ENCODE measurements around the gene CENPS. TPM values are rescaled to one million over a fixed set of nuclear protein-coding genes. Genes with fewer than 3 reads are reported as not detected.

CENPS gene
- total RNA-seq, 1 donor from 2014 or later: 15.2 TPM

DNA sequence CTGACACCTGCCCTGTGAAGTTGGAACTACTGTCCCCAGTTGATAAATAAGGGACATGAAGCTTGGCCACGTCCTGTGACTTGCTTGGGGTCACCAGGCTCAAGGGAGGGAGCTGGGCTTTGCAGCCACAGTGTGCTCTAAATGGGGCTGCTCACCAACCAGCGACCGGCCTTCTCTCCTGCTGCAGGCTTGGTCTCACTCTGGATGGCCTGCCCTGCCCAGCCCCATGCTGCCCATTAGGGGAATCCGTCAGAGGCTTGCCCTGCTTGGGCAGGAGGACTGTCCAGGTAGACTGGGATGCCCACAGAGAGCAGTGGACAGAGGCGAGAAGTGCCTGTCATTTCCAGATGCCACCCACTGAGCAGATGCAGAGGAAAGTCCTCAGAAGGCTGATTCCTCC, 1.2 kb upstream of the CENPS start:
- Mint-ChIP-seq H3K36me3 (ENCODE audit: low read depth) (peaks cover 1% of the 10 kb centered on the region), H3K4me1 (peaks cover 27% of the 10 kb centered on the region), H3K9me3 (no peaks in the 10 kb centered on the region), H3K4me3 (no peak overlapping the region), H3K27ac (no peak overlapping the region), H3K27me3 (no peaks in the 10 kb centered on the region)
- no peak for DNase-seq
- intact Hi-C loops (cut with micrococcal nuclease): loop anchor here (1.0 kb wide), 1 partner anchor 219 kb away; the partner anchor contains the start of gene KIF1B
- ChIA-PET POLR2A (interaction anchor here (0.6 to 2.6 kb wide), 3 partner anchors 30 to 903 kb away, joined by 5 to 8 read pairs (median 7); partner anchors contain the start of gene PGD), CTCF (interaction anchor here (0.9 to 4.8 kb wide), 8 partner anchors 20 to 642 kb away, joined by 3 to 57 read pairs (median 3); partner anchors contain the start of gene KIF1B)
- TF ChIP-seq, protein P1, sequence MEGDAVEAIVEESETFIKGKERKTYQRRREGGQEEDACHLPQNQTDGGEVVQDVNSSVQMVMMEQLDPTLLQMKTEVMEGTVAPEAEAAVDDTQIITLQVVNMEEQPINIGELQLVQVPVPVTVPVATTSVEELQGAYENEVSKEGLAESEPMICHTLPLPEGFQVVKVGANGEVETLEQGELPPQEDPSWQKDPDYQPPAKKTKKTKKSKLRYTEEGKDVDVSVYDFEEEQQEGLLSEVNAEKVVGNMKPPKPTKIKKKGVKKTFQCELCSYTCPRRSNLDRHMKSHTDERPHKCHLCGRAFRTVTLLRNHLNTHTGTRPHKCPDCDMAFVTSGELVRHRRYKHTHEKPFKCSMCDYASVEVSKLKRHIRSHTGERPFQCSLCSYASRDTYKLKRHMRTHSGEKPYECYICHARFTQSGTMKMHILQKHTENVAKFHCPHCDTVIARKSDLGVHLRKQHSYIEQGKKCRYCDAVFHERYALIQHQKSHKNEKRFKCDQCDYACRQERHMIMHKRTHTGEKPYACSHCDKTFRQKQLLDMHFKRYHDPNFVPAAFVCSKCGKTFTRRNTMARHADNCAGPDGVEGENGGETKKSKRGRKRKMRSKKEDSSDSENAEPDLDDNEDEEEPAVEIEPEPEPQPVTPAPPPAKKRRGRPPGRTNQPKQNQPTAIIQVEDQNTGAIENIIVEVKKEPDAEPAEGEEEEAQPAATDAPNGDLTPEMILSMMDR (IDR thresholded peaks at IDR 0.05): no peak
- ATAC-seq (ENCODE audit: low read depth): no peak

DNA sequence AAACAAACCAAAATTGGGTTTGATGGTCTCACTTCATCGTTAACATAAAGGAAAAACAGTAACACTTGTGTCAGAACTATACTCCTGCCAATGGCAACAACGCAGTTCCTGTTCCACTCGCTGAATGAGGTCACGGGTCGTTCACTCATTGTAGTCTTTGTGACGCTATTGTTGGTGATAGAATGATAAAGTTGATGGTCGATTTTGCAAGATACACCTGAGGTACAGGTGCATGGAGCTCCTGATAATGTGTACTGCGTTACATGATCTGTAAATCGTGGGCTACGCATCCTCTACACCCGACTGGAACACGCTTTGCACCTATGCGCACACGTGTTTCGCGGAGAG, 391 bp upstream of the CENPS start:
- POLR2A ChIA-PET: interaction anchor here (0.7 to 2.6 kb wide), 9 partner anchors 31 to 1479 kb away, joined by 3 to 8 read pairs (median 5); partner anchors contain the start of genes KIF1B, LZIC, NMNAT1 and PEX14
- TF ChIP-seq, protein P1 (IDR thresholded peaks at IDR 0.05): no peak
- Mint-ChIP-seq H3K4me3 (peak overlapping the region; percentile 92), H3K27me3 (no peaks in the 10 kb centered on the region), H3K27ac (peak overlapping the region; percentile 96), H3K4me1 (peaks cover 28% of the 10 kb centered on the region), H3K9me3 (no peaks in the 10 kb centered on the region), H3K36me3 (ENCODE audit: low read depth) (peaks cover 1% of the 10 kb centered on the region)
- intact Hi-C loops (cut with micrococcal nuclease): loop anchor here (1.0 to 5.0 kb wide), 6 partner anchors 32 to 487 kb away; partner anchors contain the start of genes DFFA, LZIC, NMNAT1 and UBE4B
- CTCF ChIA-PET: interaction anchor here (1.1 to 4.8 kb wide), 7 partner anchors 31 to 643 kb away, joined by 3 to 57 read pairs (median 4); partner anchors contain the start of genes KIF1B and PGD
- DNase-seq (no peak), ATAC-seq (ENCODE audit: low read depth) (no peak)

DNA sequence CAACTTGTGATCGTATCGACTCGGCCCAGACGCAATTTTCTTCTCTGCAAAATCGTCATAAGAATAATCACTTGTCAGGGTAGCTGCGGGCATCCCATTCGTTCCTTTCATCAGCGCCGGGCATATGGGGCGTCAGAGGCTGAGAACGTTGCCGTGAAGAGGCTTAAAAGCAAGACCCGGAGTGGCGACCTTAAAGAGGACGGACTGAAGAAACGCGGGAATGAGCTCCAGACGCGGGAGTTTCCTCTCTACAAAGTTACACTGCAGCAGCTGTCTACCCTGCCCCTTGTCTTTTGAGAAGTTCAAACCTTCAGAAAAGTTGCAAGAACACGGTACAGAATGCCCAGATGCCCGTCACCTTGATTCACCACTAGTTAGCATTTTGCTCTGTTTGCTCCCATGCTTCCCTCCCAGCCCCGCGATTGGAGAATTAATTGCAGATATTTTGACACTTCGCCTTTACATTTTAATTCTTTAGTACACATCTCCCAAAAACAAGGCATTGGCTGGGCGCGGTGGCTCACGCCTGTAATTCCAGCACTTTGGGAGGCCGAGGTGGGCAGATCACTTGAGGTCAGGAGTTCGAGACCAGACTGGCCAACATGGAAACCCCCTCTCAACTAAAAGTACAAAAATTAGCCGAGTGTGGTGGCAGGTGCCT, 967 bp downstream of the CENPS start:
- TF ChIP-seq, protein P1 (IDR thresholded peaks at IDR 0.05): no peak
- Mint-ChIP-seq H3K36me3 (ENCODE audit: low read depth) (peaks cover 1% of the 10 kb centered on the region), H3K4me1 (peaks cover 28% of the 10 kb centered on the region), H3K4me3 (peak overlapping the region; percentile 92), H3K27ac (peak overlapping the region; percentile 96), H3K9me3 (no peaks in the 10 kb centered on the region), H3K27me3 (no peaks in the 10 kb centered on the region)
- DNase-seq: no peak
- ChIA-PET CTCF (interaction anchor here (1.7 to 4.8 kb wide), 4 partner anchors 54 to 435 kb away, joined by 4 to 57 read pairs (median 30); partner anchors contain the start of gene KIF1B), POLR2A (interaction anchor here (0.7 to 2.6 kb wide), 6 partner anchors 32 to 1478 kb away, joined by 3 to 8 read pairs (median 5); partner anchors contain the start of genes DFFA, PEX14 and PGD)
- intact Hi-C loops (cut with micrococcal nuclease): loop anchor here (2.0 to 5.0 kb wide), 3 partner anchors 398 to 488 kb away; partner anchors contain the start of genes LZIC, NMNAT1 and UBE4B
- no peak for ATAC-seq (ENCODE audit: low read depth)

DNA sequence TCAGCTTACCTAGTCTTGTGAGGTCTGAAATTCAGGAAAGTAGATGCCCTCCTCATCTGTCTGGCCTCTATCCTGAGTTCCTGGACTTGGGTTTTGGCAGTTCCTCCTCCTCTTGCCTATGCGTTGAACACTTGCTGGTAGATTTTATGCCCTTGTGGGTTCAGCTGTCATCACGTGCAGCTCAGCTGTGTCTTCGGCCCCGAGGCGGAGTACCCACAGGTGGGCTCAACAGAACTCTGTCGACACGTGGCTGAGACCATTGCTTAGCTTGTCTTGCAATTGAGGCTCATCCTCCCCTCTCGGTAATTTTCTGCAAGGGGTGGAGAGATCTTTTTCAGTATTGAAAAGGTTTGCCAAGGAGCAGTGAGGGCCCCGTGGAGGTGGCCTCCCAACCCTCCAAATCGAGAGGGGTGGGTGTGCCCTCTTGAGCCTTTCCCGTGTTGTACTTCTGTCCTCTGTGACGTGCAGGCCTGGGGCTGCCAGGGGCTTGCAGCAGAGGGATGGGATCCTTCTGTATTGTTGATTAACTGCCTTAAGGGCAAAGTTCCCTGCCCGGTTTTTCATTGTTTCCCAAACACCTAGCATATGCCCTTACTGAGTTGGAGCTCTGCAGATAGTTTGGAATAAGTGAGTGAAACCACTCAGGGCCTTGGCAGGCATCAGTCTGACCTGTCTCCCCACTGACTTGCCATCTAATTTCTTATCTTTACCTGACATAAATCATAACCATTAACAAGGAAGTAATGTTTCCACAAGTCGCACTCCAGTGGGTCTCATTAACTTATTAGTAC, 2.9 kb downstream of the CENPS start:
- peaks cover 26% of the 10 kb centered on the region for H3K4me1 Mint-ChIP-seq
- no peak overlapping the region for H3K4me3 Mint-ChIP-seq
- no peak overlapping the region for H3K27ac Mint-ChIP-seq
- ChIA-PET POLR2A (no interaction called here), CTCF (interaction anchor here (0.9 to 4.8 kb wide), 2 partner anchors 55 to 56 kb away, joined by 3 to 39 read pairs; no protein-coding TSS in a partner anchor)
- intact Hi-C loops (cut with micrococcal nuclease): loop anchor here (5.0 kb wide), 1 partner anchor 434 kb away; no protein-coding TSS in a partner anchor
- TF ChIP-seq, protein P1 (IDR thresholded peaks at IDR 0.05): no peak
- no peaks in the 10 kb centered on the region for H3K9me3 Mint-ChIP-seq
- no peak for ATAC-seq (ENCODE audit: low read depth)
- DNase-seq: no peak
- H3K36me3 Mint-ChIP-seq (ENCODE audit: low read depth): peaks cover 1% of the 10 kb centered on the region
- no peaks in the 10 kb centered on the region for H3K27me3 Mint-ChIP-seq
